Mesodermal cell (in vitro differentiated cells): Measurements from ENCODE around the gene LRRC74B.
"Not testable (repeated sequence)": the region's sequence is repeated elsewhere in the genome, so short reads cannot be mapped to it uniquely, and the experiment has no call there.

Experiments used
- H3K27ac ChIP-seq: 2 replicates; pipeline ENCODE4 v1.7.0; 2013; ENCODE audit warnings: mild to moderate bottlenecking, low read depth, low read length, moderate library complexity; ENCODE audit not compliant: severe bottlenecking
- H3K36me3 ChIP-seq: 2 replicates; pipeline ENCODE4 v1.7.1; 2013; ENCODE audit warnings: mild to moderate bottlenecking, low read length, moderate library complexity; ENCODE audit not compliant: control insufficient read depth, insufficient read depth
- H3K4me1 ChIP-seq: one replicate; pipeline ENCODE4 v1.7.1; 2013; ENCODE audit warnings: mild to moderate bottlenecking, low read length; ENCODE audit not compliant: insufficient read depth, control insufficient read depth, poor library complexity, severe bottlenecking
- H3K4me3 ChIP-seq: 2 replicates; pipeline ENCODE4 v1.7.0; 2013; ENCODE audit warnings: low read length, control low read depth, mild to moderate bottlenecking; ENCODE audit not compliant: insufficient read depth, poor library complexity, severe bottlenecking; ENCODE audit errors: extremely low read depth
- H3K9me3 ChIP-seq: 2 replicates; pipeline ENCODE4 v1.7.1; 2013; ENCODE audit warnings: mild to moderate bottlenecking, low read length, moderate library complexity; ENCODE audit not compliant: control insufficient read depth
- WGBS, 2 experiments: methylation state at CpG; one replicate each; pipeline ENCODE4 v1.1.5; 2013; ENCODE audit warnings: missing lambda C conversion rate in 2 of 2; ENCODE audit not compliant: insufficient coverage in 2 of 2; 5-methylcytosine and 5-hydroxymethylcytosine counted together

The LRRC74B gene

GRCh38 chr22:21038405-21038804, 7.3 kb upstream of the LRRC74B start:
- WGBS, 2 experiments = 90 to 100% methylated on average over 1 of the region's 2 CpGs
- H3K27ac ChIP-seq = peak overlapping the region; percentile 80

GRCh38 chr22:21039158-21039557, 6.6 kb upstream of the LRRC74B start:
- not testable (repeated sequence) for H3K4me3 ChIP-seq, H3K9me3 ChIP-seq, H3K36me3 ChIP-seq, H3K27ac ChIP-seq
- peaks cover 10% of the 10 kb centered on the region for H3K4me1 ChIP-seq
- WGBS, 2 experiments = 85 to 86% methylated on average over 2 to 4 of the region's 5 CpGs

More at GRCh38 chr22:21038405-21038804, 7.3 kb upstream of the LRRC74B start:
- Histone ChIP-seq H3K36me3 (no peaks in the 10 kb centered on the region), H3K4me1 (peaks cover 9% of the 10 kb centered on the region), H3K9me3 (no peaks in the 10 kb centered on the region), H3K4me3 (no peak overlapping the region)

- H3K27ac ChIP-seq = no peak overlapping the region
- no peaks in the 10 kb centered on the region for H3K9me3 ChIP-seq
- H3K36me3 ChIP-seq = no peaks in the 10 kb centered on the region
- 70 to 83% methylated on average over 3 to 4 of the region's 4 CpGs for WGBS, 2 experiments
- no peak overlapping the region for H3K4me3 ChIP-seq
- peaks cover 22% of the 10 kb centered on the region for H3K4me1 ChIP-seq
These were observed 3.8 kb upstream of the LRRC74B start for GRCh38 chr22:21041937-21042336.

- no peaks in the 10 kb centered on the region for H3K9me3 ChIP-seq
- WGBS, 2 experiments = 91 to 92% methylated on average over 5 of the region's 6 CpGs
- peaks cover 18% of the 10 kb centered on the region for H3K4me1 ChIP-seq
- H3K27ac ChIP-seq = no peak overlapping the region
- H3K36me3 ChIP-seq = no peaks in the 10 kb centered on the region
- H3K4me3 ChIP-seq = no peak overlapping the region
These were observed 2.5 kb upstream of the LRRC74B start for GRCh38 chr22:21042978-21043859.

- H3K27ac ChIP-seq = peak overlapping the region; percentile 92
- 91 to 93% methylated on average over 9 to 10 of the region's 15 CpGs for WGBS, 2 experiments
- H3K9me3 ChIP-seq = no peaks in the 10 kb centered on the region
- peaks cover 13% of the 10 kb centered on the region for H3K4me1 ChIP-seq
- H3K4me3 ChIP-seq = no peak overlapping the region
- H3K36me3 ChIP-seq = no peaks in the 10 kb centered on the region
These were observed 1.7 kb upstream of the LRRC74B start for GRCh38 chr22:21043860-21044535.

GRCh38 chr22:21044931-21045584, 688 bp upstream of the LRRC74B start:
- Histone ChIP-seq H3K4me1 (peaks cover 13% of the 10 kb centered on the region), H3K4me3 (peak overlapping the region; percentile 34), H3K9me3 (no peaks in the 10 kb centered on the region), H3K27ac (peak overlapping the region; percentile 92), H3K36me3 (no peaks in the 10 kb centered on the region)
- 24 to 29% methylated on average over 12 to 14 of the region's 15 CpGs for WGBS, 2 experiments

- no peak overlapping the region for H3K27ac ChIP-seq
- 94 to 95% methylated on average over 14 of the region's 14 CpGs for WGBS, 2 experiments
- H3K4me1 ChIP-seq = peaks cover 18% of the 10 kb centered on the region
- H3K36me3 ChIP-seq = no peaks in the 10 kb centered on the region
- no peaks in the 10 kb centered on the region for H3K9me3 ChIP-seq
- no peak overlapping the region for H3K4me3 ChIP-seq
These were observed 1.4 kb downstream of the LRRC74B start for GRCh38 chr22:21047035-21047661.

- no peak overlapping the region for H3K27ac ChIP-seq
- no peaks in the 10 kb centered on the region for H3K36me3 ChIP-seq
- 73 to 95% methylated on average over 5 of the region's 7 CpGs for WGBS, 2 experiments
- H3K9me3 ChIP-seq = no peaks in the 10 kb centered on the region
- H3K4me1 ChIP-seq = peaks cover 19% of the 10 kb centered on the region
- H3K4me3 ChIP-seq = no peak overlapping the region
These were observed 2.0 kb downstream of the LRRC74B start for GRCh38 chr22:21047730-21048129.

GRCh38 chr22:21048448-21048847, 2.7 kb downstream of the LRRC74B start:
- not testable (repeated sequence) for H3K4me3 ChIP-seq, H3K27ac ChIP-seq, H3K9me3 ChIP-seq, H3K36me3 ChIP-seq
- H3K4me1 ChIP-seq = peaks cover 19% of the 10 kb centered on the region
- 80 to 91% methylated on average over 1 to 5 of the region's 5 CpGs for whole genome bisulfite sequencing, 2 experiments

- WGBS, 2 experiments = no CpG with 5 or more reads among the region's 12 CpGs
These were observed 3.2 kb downstream of the LRRC74B start for GRCh38 chr22:21048965-21049364.

More at GRCh38 chr22:21048965-21049364, 3.2 kb downstream of the LRRC74B start:
- H3K4me3 ChIP-seq, H3K27ac ChIP-seq, H3K9me3 ChIP-seq, H3K36me3 ChIP-seq: not testable (repeated sequence)
- peaks cover 19% of the 10 kb centered on the region for H3K4me1 ChIP-seq
